Esophagus squamous epithelium (tissue), 5 donors: ENCODE data around the gene C1orf198. TPM values are rescaled to one million over a fixed set of nuclear protein-coding genes. Genes with fewer than 3 reads are reported as not detected.

ENCODE experiments used
- DNase-seq: peaks from one replicate; lab custom pipeline; 2025; lab: John Stamatoyannopoulos, UW
- H3K27ac ChIP-seq, 4 donors: fragments of 200-600 bp; sonication (generic); one replicate each; pipeline ENCODE4 v1.5.1; 2016 to 2019; ENCODE audit warnings: mild to moderate bottlenecking in 1 of 4
- H3K27me3 ChIP-seq, 4 donors: fragments of 200-600 bp; sonication (generic); 1 replicate in 3 of 4; 2 replicates in 1 of 4; pipeline versions ENCODE4 v1.5.1 to v1.6.0; 2017 to 2021; ENCODE audit warnings: antibody characterized with exemption in 1 of 4
- H3K36me3 ChIP-seq, 3 donors: fragments of 200-600 bp; sonication (generic); one replicate each; pipeline ENCODE4 v1.5.1; 2016 to 2019
- H3K4me1 ChIP-seq, 3 donors: fragments of 200-600 bp; sonication (generic); one replicate each; pipeline ENCODE4 v1.5.1; 2017 to 2019
- H3K4me3 ChIP-seq, 4 donors: fragments of 200-600 bp; sonication (generic); 1 replicate in 3 of 4; 2 replicates in 1 of 4; pipeline ENCODE4 v1.5.1; 2016 to 2019; ENCODE audit warnings: mild to moderate bottlenecking in 2 of 4, moderate library complexity in 1 of 4
- H3K9me3 ChIP-seq, 3 donors: fragments of 200-600 bp; sonication (generic); one replicate each; pipeline ENCODE4 v1.5.1; 2016 to 2019
- POLR2A ChIP-seq, 4 donors: fragments of 450-650 bp; IDR thresholded peaks; one replicate each; pipeline ENCODE4 v1.6.1; 2017; ENCODE audit warnings: antibody characterized with exemption in 4 of 4, mild to moderate bottlenecking in 4 of 4, moderate library complexity in 3 of 4
- WGBS, 2 donors: methylation state at CpG; one replicate each; pipeline ENCODE4 v1.1.5; 2018; 5-methylcytosine and 5-hydroxymethylcytosine counted together
- intact Hi-C: fragments of 100-400 bp; cut with DNase I; formaldehyde crosslinking; loops from one replicate; pipeline ENCODE4 v1.15.0; 2022
- total RNA-seq, 4 donors: library from RNA; depleted of rRNA; stranded (reverse); fragments of >200 nt; gene quantifications; one replicate each; pipeline ENCODE4 v1.1.0, GENCODE V29; 2016
- TF ChIP-seq, protein P1 (sequence below), 6 experiments: fragments of 450-650 bp in 4 of 6; fragments of 200-600 bp in 2 of 6; sonication (generic) in 2 of 6; IDR thresholded peaks; one replicate each; pipeline ENCODE4 v1.5.1; 2016 to 2019; ENCODE audit warnings: antibody characterized with exemption in 6 of 6, mild to moderate bottlenecking in 4 of 6, moderate library complexity in 4 of 6
- donor health status: DM: yes; HTN: yes; CAD: no.

The C1orf198 gene
- total RNA-seq, 4 donors from 2014 or later = 18.5 to 28.8 (median 21.6) TPM

DNA sequence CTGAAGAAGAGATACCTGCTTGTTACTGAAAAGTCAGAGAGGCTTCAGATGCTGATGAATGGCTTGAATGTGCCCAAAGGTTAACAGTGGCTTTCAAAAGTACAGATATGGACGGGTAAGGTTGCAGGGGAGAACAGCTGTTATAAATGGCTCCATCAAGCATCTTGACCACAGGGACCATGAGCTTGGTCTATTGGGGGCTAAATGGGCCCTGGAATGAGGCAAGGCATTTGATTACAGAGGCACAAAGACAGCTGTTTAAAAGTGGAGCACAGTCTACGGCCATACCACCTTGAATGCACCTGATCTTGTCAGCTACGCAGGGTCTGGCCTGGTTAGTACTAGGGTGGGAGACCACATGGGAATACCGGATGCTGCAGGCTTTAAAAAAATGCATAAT is 48.3 kb downstream of the C1orf198 start:
- H3K4me1 ChIP-seq = peaks cover 0 to 28% (median 9%) of the 10 kb centered on the region in 3 donors
- no peaks in the 10 kb centered on the region for H3K36me3 ChIP-seq
- DNase-seq = no peak
- WGBS, 2 donors = 77 to 89% methylated on average over 4 of the region's 4 CpGs
- intact Hi-C loops = no loop called here
- TF ChIP-seq, protein P1, sequence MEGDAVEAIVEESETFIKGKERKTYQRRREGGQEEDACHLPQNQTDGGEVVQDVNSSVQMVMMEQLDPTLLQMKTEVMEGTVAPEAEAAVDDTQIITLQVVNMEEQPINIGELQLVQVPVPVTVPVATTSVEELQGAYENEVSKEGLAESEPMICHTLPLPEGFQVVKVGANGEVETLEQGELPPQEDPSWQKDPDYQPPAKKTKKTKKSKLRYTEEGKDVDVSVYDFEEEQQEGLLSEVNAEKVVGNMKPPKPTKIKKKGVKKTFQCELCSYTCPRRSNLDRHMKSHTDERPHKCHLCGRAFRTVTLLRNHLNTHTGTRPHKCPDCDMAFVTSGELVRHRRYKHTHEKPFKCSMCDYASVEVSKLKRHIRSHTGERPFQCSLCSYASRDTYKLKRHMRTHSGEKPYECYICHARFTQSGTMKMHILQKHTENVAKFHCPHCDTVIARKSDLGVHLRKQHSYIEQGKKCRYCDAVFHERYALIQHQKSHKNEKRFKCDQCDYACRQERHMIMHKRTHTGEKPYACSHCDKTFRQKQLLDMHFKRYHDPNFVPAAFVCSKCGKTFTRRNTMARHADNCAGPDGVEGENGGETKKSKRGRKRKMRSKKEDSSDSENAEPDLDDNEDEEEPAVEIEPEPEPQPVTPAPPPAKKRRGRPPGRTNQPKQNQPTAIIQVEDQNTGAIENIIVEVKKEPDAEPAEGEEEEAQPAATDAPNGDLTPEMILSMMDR (IDR thresholded peaks at IDR 0.05) = no peak
- no peak for TF ChIP-seq POLR2A (IDR thresholded peaks at IDR 0.05)
- no peaks in the 10 kb centered on the region for H3K27me3 ChIP-seq
- no peak overlapping the region for H3K4me3 ChIP-seq
- H3K9me3 ChIP-seq = no peaks in the 10 kb centered on the region
- H3K27ac ChIP-seq = no peak overlapping the region

- TF ChIP-seq POLR2A (IDR thresholded peaks at IDR 0.05) = no peak
- TF ChIP-seq, protein P1 (IDR thresholded peaks at IDR 0.05) = no peak
- Histone ChIP-seq H3K4me1 (peaks cover 0 to 17% (median 3%) of the 10 kb centered on the region in 3 donors), H3K4me3 (no peak overlapping the region), H3K27me3 (no peaks in the 10 kb centered on the region), H3K36me3 (no peaks in the 10 kb centered on the region), H3K9me3 (no peaks in the 10 kb centered on the region), H3K27ac (no peak overlapping the region)
- DNase-seq = no peak
- intact Hi-C loops = no loop called here
- 85 to 91% methylated on average over 6 of the region's 6 CpGs for WGBS, 2 donors
Measured at GRCh38 chr1:230818901-230819300, 49.4 kb downstream of the C1orf198 start.

GRCh38 chr1:230818367-230818766 is 50.0 kb downstream of the C1orf198 start:
- peaks cover 0 to 12% (median 3%) of the 10 kb centered on the region in 3 donors for H3K4me1 ChIP-seq
- WGBS, 2 donors = 68 to 75% methylated on average over 1 of the region's 1 CpG
- TF ChIP-seq, protein P1 (IDR thresholded peaks at IDR 0.05) = no peak
- no peak for TF ChIP-seq POLR2A (IDR thresholded peaks at IDR 0.05)
- no peak overlapping the region for H3K4me3 ChIP-seq
- H3K9me3 ChIP-seq = peaks cover 0 to 2% (median 0%) of the 10 kb centered on the region in 3 donors
- intact Hi-C loops = no loop called here
- no peak for DNase-seq
- H3K36me3 ChIP-seq = no peaks in the 10 kb centered on the region
- H3K27me3 ChIP-seq = no peaks in the 10 kb centered on the region
- H3K27ac ChIP-seq = no peak overlapping the region

DNA sequence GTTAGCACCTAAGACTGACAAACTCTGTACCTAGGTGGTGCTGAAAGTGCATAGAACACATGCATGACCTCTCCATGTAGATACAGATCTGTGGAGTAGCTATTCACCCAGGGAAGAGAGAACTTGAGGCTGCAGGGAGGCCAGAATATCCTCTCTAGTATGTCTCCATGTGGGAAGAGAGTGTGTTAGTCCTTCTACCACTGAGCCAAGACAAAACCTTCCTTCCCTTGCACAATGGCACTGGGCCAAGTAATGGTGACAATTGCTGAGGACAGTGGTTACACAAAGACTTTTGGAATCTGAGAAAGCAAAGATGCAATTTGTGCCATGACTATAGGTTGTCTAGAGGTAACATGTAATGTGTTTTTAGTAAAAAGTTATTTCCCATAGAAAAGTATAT is 52.3 kb downstream of the C1orf198 start:
- no peaks in the 10 kb centered on the region for H3K4me1 ChIP-seq
- H3K27ac ChIP-seq = no peak overlapping the region
- no peak for DNase-seq
- H3K9me3 ChIP-seq = peaks cover 0 to 17% (median 4%) of the 10 kb centered on the region in 3 donors
- no peak for TF ChIP-seq POLR2A (IDR thresholded peaks at IDR 0.05)
- TF ChIP-seq, protein P1 (IDR thresholded peaks at IDR 0.05) = no peak
- H3K4me3 ChIP-seq = no peak overlapping the region
- intact Hi-C loops = no loop called here
- H3K36me3 ChIP-seq = no peaks in the 10 kb centered on the region
- H3K27me3 ChIP-seq = no peaks in the 10 kb centered on the region

- DNase-seq = no peak
- Histone ChIP-seq H3K4me1 (no peaks in the 10 kb centered on the region), H3K27me3 (no peaks in the 10 kb centered on the region), H3K9me3 (peaks cover 0 to 17% (median 4%) of the 10 kb centered on the region in 3 donors), H3K27ac (no peak overlapping the region), H3K4me3 (no peak overlapping the region), H3K36me3 (no peaks in the 10 kb centered on the region)
- 56 to 67% methylated on average over 3 of the region's 3 CpGs for WGBS, 2 donors
- TF ChIP-seq POLR2A (IDR thresholded peaks at IDR 0.05) = no peak
- TF ChIP-seq, protein P1 (IDR thresholded peaks at IDR 0.05) = no peak
- intact Hi-C loops = no loop called here
Measured at GRCh38 chr1:230814949-230815692, 53.2 kb downstream of the C1orf198 start.
